Measurements from ENCODE around the gene MPL.

The MPL gene

GRCh38 chr1:43303471-43304313, 33.9 kb upstream of the MPL start:
- no peaks in the 10 kb centered on the region for H3K4me1 Mint-ChIP-seq
- H3K27ac Mint-ChIP-seq: no peak overlapping the region
- no peaks in the 10 kb centered on the region for H3K36me3 Mint-ChIP-seq

GRCh38 chr1:43304314-43304681, 33.3 kb upstream of the MPL start:
- no peaks in the 10 kb centered on the region for H3K4me1 Mint-ChIP-seq

More at GRCh38 chr1:43303471-43304313, 33.9 kb upstream of the MPL start:
- H3K4me3 Mint-ChIP-seq: no peak overlapping the region
- H3K27me3 Mint-ChIP-seq: no peaks in the 10 kb centered on the region
- H3K9me3 Mint-ChIP-seq: no peaks in the 10 kb centered on the region

GRCh38 chr1:43304771-43305300, 32.8 kb upstream of the MPL start:
- H3K27me3 Mint-ChIP-seq: no peaks in the 10 kb centered on the region
- no peaks in the 10 kb centered on the region for H3K4me1 Mint-ChIP-seq
- no peaks in the 10 kb centered on the region for H3K9me3 Mint-ChIP-seq
- no peaks in the 10 kb centered on the region for H3K36me3 Mint-ChIP-seq
- no peak overlapping the region for H3K27ac Mint-ChIP-seq
- H3K4me3 Mint-ChIP-seq: no peak overlapping the region

More at GRCh38 chr1:43304314-43304681, 33.3 kb upstream of the MPL start:
- Mint-ChIP-seq H3K36me3 (no peaks in the 10 kb centered on the region), H3K9me3 (no peaks in the 10 kb centered on the region), H3K27me3 (no peaks in the 10 kb centered on the region), H3K4me3 (no peak overlapping the region), H3K27ac (no peak overlapping the region)

GRCh38 chr1:43305461-43305860, 32.2 kb upstream of the MPL start:
- Mint-ChIP-seq H3K27me3 (no peaks in the 10 kb centered on the region), H3K4me1 (no peaks in the 10 kb centered on the region), H3K36me3 (no peaks in the 10 kb centered on the region), H3K9me3 (no peaks in the 10 kb centered on the region), H3K4me3 (no peak overlapping the region), H3K27ac (no peak overlapping the region)

- H3K9me3 Mint-ChIP-seq: no peaks in the 10 kb centered on the region
- no peaks in the 10 kb centered on the region for H3K4me1 Mint-ChIP-seq
- no peaks in the 10 kb centered on the region for H3K27me3 Mint-ChIP-seq
- no peak overlapping the region for H3K27ac Mint-ChIP-seq
- H3K4me3 Mint-ChIP-seq: no peak overlapping the region
- H3K36me3 Mint-ChIP-seq: no peaks in the 10 kb centered on the region
These were observed 31.5 kb upstream of the MPL start for GRCh38 chr1:43305926-43306687.

- Mint-ChIP-seq H3K36me3 (no peaks in the 10 kb centered on the region), H3K27ac (no peak overlapping the region), H3K4me1 (no peaks in the 10 kb centered on the region), H3K27me3 (no peaks in the 10 kb centered on the region), H3K4me3 (no peak overlapping the region), H3K9me3 (no peaks in the 10 kb centered on the region)
These were observed 30.7 kb upstream of the MPL start for GRCh38 chr1:43306688-43307457.

- H3K9me3 Mint-ChIP-seq: no peaks in the 10 kb centered on the region
- H3K27me3 Mint-ChIP-seq: no peaks in the 10 kb centered on the region
- no peak overlapping the region for H3K27ac Mint-ChIP-seq
- no peak overlapping the region for H3K4me3 Mint-ChIP-seq
- no peaks in the 10 kb centered on the region for H3K4me1 Mint-ChIP-seq
- H3K36me3 Mint-ChIP-seq: no peaks in the 10 kb centered on the region
These were observed 30.0 kb upstream of the MPL start for GRCh38 chr1:43307458-43308158.

GRCh38 chr1:43308635-43309404, 28.8 kb upstream of the MPL start:
- Mint-ChIP-seq H3K36me3 (no peaks in the 10 kb centered on the region), H3K27me3 (no peaks in the 10 kb centered on the region), H3K9me3 (no peaks in the 10 kb centered on the region), H3K4me3 (no peak overlapping the region), H3K4me1 (no peaks in the 10 kb centered on the region), H3K27ac (no peak overlapping the region)

GRCh38 chr1:43309405-43310025, 28.1 kb upstream of the MPL start:
- no peaks in the 10 kb centered on the region for H3K36me3 Mint-ChIP-seq
- no peak overlapping the region for H3K4me3 Mint-ChIP-seq
- H3K4me1 Mint-ChIP-seq: no peaks in the 10 kb centered on the region
- no peaks in the 10 kb centered on the region for H3K9me3 Mint-ChIP-seq
- H3K27me3 Mint-ChIP-seq: no peaks in the 10 kb centered on the region
- no peak overlapping the region for H3K27ac Mint-ChIP-seq

- Mint-ChIP-seq H3K27me3 (no peaks in the 10 kb centered on the region), H3K4me3 (no peak overlapping the region), H3K36me3 (no peaks in the 10 kb centered on the region), H3K27ac (no peak overlapping the region), H3K4me1 (no peaks in the 10 kb centered on the region), H3K9me3 (no peaks in the 10 kb centered on the region)
These were observed 26.1 kb upstream of the MPL start for GRCh38 chr1:43311521-43311920.

- H3K27me3 Mint-ChIP-seq: no peaks in the 10 kb centered on the region
- no peaks in the 10 kb centered on the region for H3K36me3 Mint-ChIP-seq
- no peak overlapping the region for H3K27ac Mint-ChIP-seq
- no peak overlapping the region for H3K4me3 Mint-ChIP-seq
- no peaks in the 10 kb centered on the region for H3K4me1 Mint-ChIP-seq
- no peaks in the 10 kb centered on the region for H3K9me3 Mint-ChIP-seq
These were observed 25.4 kb upstream of the MPL start for GRCh38 chr1:43312212-43312623.

GRCh38 chr1:43312663-43313515, 24.7 kb upstream of the MPL start:
- no peaks in the 10 kb centered on the region for H3K36me3 Mint-ChIP-seq
- no peak overlapping the region for H3K27ac Mint-ChIP-seq
- H3K4me3 Mint-ChIP-seq: no peak overlapping the region
- H3K27me3 Mint-ChIP-seq: no peaks in the 10 kb centered on the region
- H3K4me1 Mint-ChIP-seq: no peaks in the 10 kb centered on the region
- no peaks in the 10 kb centered on the region for H3K9me3 Mint-ChIP-seq

- no peak overlapping the region for H3K27ac Mint-ChIP-seq
- H3K9me3 Mint-ChIP-seq: no peaks in the 10 kb centered on the region
- H3K27me3 Mint-ChIP-seq: no peaks in the 10 kb centered on the region
- no peak overlapping the region for H3K4me3 Mint-ChIP-seq
- H3K4me1 Mint-ChIP-seq: no peaks in the 10 kb centered on the region
- no peaks in the 10 kb centered on the region for H3K36me3 Mint-ChIP-seq
These were observed 23.8 kb upstream of the MPL start for GRCh38 chr1:43313771-43314170.
